Keratinocyte (primary cell): ENCODE data around the gene ADAD2.

Experiments
- CTCF ChIP-seq, 3 experiments: IDR thresholded peaks in 1 of 3; conservative IDR thresholded peaks in 1 of 3; optimal IDR thresholded peaks in 1 of 3; 2 replicates in 2 of 3; 3 replicates in 1 of 3; pipeline versions ENCODE3 to v1.5.1; 2011; ENCODE audit warnings: low read length in 3 of 3, mild to moderate bottlenecking in 3 of 3, moderate library complexity in 2 of 3, control low read depth in 1 of 3, inconsistent platforms in 1 of 3; ENCODE audit not compliant: insufficient read depth in 2 of 3; ENCODE audit errors: extremely low read depth in 1 of 3
- EZH2 ChIP-seq: IDR thresholded peaks from one replicate; pipeline ENCODE4 v1.6.1; 2012; ENCODE audit warnings: inconsistent platforms, mild to moderate bottlenecking, low read length, moderate library complexity

- TF ChIP-seq CTCF (optimal IDR thresholded peaks at IDR 0.05 in 1 of 3, IDR thresholded peaks at IDR 0.05 in 1 of 3, conservative IDR thresholded peaks at IDR 0.05 in 1 of 3; ENCODE audit: extremely low read depth in 1 of 3, insufficient read depth in 2 of 3, low read length in 3 of 3) (no peak), EZH2 (no peak)
Observed at GRCh38 chr16:84143784-84144199, 47.2 kb upstream of the ADAD2 start.
